Measurements from ENCODE around the gene DNER.
"Not testable (repeated sequence)": the region's sequence is repeated elsewhere in the genome, so short reads cannot be mapped to it uniquely, and the experiment has no call there.

The DNER gene

DNA sequence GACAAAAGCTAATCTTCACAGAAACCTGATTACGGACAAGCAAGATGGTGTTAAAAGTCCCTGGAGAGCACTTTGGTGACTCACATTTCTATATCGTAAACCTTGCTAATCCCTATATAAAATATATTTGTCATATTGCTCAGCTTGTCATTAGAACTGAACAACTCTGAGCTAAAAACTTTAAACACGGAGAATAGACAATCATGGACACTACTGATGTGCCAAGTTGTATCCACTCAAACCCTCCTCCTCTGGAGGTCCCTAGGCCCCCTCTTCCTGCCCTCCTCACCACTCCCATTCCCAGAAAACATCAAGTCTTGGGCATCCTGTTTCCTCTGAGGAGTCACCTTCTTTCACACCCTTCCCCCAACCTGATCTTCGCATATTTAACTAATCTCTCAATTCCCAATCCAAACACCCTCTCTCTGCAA lies 304.6 kb downstream of the DNER start:
- in situ Hi-C loops (cut with HindIII; ENCODE audit: low sequenced_read_pairs) = no loop called here

DNA sequence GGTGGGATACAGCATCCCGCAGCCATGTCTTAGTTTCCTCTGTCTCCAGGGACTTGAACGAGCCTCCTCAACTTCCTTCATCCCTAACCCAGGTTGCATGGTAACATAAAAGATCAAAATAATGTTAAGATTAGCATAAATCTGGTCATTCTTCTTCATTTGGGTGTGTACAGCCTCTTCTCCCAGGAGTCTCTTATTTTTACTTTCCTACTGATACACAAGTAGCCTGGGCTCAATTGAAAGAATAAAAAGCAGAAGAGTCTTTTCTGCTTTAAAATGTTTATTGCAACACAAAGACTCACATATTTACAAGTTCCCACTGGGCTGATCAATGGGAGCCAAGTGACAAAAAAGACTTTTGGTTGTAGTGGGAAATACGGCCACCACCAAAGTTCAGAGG lies 305.4 kb downstream of the DNER start:
- in situ Hi-C loops (cut with HindIII; ENCODE audit: low sequenced_read_pairs) = no loop called here

DNA sequence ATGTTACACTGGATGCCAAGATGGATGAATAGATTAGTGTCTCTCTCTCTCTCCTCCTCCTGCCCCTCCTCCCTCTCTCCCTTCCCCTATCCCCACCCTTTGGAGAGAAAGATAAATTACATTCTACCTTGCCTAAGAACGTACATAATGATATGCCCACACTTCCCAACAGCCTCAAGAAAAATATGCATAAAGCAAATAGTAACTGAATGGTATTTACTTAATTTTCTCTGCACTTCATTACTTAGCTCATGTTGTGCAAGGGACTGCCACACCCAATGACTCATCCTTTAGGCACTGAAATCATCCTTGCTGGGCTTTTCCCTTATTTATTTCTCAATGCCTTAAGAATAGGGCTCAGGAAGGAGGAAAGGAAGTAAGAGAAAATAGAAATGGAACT lies 306.0 kb downstream of the DNER start:
- in situ Hi-C loops (cut with HindIII; ENCODE audit: low sequenced_read_pairs) = no loop called here

DNA sequence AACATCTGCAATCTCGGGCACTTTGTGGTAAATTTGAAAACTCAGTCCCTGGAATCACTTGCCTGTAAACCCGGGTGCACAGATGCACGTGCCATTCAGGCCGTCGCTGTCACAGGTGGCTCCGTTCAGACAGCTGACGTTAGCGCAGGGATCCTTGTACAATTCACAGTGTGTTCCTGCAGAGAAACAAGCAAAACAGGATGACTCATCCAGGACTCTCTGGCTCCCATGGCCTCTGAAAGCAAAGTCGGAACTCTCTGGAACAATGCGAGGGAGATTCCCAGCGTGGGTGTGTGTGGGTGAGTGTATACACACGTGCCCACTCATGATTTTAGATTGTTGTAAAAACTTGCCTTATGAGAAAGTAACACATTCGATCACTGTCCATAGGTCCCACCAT lies 307.2 kb downstream of the DNER start:
- in situ Hi-C loops (cut with HindIII; ENCODE audit: low sequenced_read_pairs) = no loop called here

DNA sequence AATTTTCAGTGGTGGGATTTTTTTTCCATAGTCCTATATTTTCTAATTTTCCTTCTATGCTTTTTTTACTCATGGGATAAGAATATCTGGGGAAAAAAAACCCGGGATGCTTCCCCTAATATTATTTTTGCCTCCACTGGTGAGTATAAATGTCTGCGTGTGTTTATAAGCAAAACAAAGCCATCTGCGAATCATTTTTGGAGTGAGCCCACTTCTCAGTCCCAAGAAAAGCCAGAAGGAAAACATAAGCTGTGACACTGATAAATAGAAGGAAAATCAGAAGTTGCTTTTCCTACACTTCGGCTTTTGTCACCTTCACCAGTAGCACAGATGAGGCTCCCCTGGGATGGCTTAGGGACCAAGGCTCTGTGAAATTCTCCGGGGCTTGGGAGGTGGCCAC lies 308.6 kb downstream of the DNER start:
- in situ Hi-C loops (cut with HindIII; ENCODE audit: low sequenced_read_pairs) = no loop called here

DNA sequence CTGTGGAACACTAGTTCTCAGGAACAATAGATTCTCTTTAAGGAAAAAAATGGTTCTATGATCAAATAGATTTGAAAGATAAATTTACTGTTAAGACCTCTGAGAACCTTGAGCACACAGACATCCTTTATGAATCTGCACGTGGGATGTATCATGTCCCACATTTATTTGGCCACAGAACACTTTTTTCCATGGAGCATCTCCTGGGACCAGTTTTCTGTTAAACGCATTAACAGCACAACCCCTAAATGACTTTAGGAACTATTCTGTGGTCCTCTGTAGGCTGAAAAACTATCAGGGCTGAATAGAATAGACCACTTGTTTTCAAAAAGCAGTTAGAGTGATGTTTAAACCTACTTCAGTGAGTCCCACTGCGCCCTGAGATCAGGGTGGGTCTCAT lies 311.1 kb downstream of the DNER start:
- in situ Hi-C loops (cut with HindIII; ENCODE audit: low sequenced_read_pairs) = no loop called here

DNA sequence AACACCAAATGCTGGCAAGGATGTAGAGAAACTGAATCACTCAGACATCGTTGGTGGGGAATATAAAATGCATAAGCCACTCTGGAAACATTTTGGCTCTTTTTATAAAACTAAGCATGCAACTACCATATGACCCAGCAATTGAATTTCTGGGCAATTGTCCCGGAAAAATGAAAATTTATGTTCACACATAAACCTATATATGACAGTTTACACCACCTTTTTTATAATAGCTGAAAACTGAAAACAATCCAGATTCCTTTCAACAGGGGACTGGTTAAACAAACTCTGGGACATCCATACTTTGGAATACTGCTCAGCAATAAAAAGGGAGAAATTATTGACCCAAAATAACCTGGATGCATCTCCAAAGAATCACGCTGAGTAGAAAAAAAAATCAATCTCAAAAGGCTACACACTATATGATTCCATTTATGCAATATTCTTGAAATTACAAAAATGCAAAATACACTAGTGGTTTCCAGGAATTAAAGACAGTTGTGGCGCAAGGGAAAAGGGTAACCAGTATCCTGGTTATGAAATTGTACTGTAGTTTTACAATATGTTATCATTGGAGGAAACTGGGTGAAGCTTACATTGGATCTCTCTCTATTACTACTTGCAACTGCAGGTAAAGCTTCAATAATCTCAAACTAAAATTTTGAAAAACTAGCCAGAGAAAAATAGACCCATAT lies 313.0 kb downstream of the DNER start:
- in situ Hi-C loops (cut with HindIII; ENCODE audit: low sequenced_read_pairs) = no loop called here

DNA sequence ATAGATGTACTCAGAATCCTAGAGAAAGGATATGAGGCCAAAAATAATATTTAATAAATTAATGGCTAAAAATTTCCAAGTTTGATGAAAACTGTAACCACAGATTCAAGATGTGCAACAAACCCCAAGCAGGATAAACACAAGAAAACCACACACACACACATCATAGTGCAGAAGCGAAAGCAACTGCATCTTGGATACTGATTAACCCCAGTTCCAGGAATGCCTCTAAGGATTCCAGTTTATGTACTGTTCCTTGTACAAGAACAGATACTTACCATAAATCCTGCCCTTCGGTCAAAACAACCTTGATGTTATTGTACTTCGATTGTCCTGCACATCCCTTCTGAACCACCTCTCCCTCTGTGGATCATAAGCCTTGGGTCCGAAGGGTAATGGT lies 320.4 kb downstream of the DNER start:
- in situ Hi-C loops (cut with HindIII; ENCODE audit: low sequenced_read_pairs) = no loop called here

DNA sequence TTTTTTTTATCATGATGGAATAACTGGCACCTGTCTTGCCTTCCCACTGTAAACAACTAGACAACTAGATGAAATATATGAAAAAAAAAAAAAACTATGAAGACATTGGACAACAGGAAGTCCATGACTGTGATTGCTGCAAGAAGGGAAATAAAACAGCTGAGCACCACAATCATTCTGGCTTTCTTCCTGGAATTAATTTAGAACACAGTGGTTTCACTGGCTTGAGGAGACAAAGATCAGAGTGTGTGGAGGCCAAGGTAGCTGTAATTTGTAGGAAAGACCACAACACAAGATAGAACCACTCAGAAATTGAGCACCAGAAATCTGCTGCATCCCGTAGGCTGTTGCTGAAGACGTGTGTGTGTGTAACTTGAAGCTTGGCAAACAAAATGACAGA lies 322.2 kb downstream of the DNER start:
- in situ Hi-C loops (cut with HindIII; ENCODE audit: low sequenced_read_pairs) = no loop called here

DNA sequence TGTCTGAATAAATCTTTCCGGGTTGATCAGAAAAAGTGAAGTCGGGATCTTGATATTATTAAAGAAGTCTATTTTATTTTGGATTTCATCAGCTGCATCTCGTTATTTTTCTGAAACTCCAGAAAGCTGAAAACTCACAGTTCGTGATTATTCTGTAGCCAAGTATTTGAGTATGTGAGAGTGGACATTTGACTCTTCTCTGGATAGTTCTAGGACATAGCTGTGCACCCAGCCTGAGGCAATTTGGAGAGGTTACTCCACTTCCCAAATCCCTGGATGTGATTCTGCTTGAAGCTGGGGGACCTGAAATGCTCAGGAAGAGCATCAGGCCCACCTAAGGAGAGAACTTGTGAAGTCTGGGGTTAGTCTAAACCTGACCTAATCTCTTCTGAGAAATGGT lies 325.6 kb downstream of the DNER start:
- in situ Hi-C loops (cut with HindIII; ENCODE audit: low sequenced_read_pairs) = no loop called here

DNA sequence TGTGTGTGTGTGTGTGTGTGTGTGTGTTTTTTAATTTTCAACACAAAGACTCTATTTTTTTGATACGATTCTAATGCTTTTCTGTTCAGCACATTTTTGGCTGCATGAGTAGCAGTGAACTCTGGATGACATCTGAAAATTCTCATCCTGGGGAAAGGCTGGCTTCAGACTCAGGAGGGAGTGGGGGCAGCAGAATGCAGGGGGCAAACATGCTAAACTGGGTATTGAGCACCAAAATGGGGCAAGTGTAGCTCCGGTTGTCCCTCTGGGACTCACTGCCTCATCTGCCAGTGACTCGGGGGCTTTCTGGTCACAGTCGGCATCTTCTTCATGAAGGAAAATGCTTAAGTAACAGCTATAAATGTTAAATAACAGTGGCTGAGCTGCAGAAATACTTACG lies 326.5 kb downstream of the DNER start:
- in situ Hi-C loops (cut with HindIII; ENCODE audit: low sequenced_read_pairs) = no loop called here

DNA sequence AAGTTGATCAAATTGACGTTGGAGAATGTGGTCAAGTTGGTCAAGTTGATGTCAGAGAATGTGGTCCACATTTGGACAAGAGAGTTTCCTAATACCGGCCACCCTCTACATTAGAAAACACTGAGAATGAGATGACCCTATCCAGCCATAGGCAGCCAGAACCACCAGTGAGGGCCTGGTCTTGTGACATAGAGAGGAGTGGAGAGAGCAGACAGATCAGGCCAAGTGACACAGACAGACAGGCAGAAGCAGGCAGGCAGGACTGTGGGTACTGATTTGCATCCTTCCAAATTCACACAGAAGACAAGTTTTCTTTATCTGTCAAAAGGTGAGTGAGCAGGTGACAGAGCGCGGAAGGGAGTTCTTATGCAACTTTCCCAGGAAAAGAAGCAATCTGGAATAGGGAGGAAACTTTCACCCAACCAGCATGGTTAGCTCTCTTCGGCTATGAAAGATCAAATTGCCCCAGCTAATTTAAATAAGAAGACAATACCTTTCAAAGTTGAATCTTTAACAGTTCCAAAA lies 334.2 kb downstream of the DNER start:
- in situ Hi-C loops (cut with HindIII; ENCODE audit: low sequenced_read_pairs) = no loop called here

DNA sequence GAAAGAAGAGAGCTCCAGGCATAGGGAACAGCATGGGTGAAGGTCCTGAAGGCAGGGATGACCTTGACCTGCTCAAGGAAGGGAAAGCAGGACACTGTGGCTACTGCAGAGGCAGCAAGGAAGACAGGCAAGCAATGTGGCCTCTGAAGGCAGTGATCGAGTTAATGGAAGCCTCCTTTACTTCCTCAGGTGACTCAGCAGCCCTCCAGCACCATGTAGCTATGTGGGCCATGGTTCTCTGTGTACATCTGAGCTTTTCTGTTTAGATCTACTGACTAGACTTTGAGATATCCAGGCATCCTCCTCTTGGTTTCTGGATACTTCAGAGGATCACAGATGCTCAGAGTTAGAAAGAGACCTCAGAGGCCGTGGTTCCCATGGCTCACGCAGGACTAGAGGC lies 336.0 kb downstream of the DNER start:
- in situ Hi-C loops (cut with HindIII; ENCODE audit: low sequenced_read_pairs) = no loop called here

DNA sequence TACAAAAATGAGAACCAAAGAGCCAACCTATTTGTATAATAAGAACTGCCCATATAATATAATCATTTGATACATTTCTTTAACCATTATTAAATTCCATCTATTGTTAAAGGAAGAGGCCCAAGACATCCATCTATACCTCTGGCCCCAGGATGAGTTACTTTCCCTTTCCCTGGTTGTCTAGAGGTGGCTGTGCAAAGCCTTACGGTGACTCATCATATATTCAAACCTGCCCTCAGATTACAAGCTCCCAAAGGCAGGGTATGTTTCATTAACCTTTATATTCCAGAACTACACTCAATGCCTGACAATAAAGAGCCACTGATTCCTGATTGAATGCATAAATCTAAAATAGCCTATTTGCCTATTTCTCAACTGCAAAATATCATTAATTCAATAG lies 337.5 kb downstream of the DNER start:
- in situ Hi-C loops (cut with HindIII; ENCODE audit: low sequenced_read_pairs) = no loop called here

DNA sequence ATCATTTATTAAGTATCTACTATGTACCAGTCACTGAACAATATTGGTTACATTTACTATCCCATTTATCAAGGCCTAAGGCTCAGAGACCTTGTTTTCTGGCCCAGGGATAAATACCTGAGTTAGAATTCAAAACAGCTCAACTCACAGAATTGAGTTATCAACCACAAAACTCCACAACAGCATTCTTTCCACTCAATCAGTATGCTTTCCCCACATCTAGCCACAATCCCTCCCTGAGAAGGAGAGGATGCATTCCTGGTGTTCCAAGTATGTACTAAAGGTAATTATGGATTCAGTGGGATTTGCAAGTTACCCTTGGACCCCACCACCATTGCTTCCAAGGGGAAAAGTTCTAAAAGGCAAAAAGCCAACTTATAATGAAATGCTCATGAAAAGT lies 339.1 kb downstream of the DNER start:
- in situ Hi-C loops (cut with HindIII; ENCODE audit: low sequenced_read_pairs) = no loop called here

DNA sequence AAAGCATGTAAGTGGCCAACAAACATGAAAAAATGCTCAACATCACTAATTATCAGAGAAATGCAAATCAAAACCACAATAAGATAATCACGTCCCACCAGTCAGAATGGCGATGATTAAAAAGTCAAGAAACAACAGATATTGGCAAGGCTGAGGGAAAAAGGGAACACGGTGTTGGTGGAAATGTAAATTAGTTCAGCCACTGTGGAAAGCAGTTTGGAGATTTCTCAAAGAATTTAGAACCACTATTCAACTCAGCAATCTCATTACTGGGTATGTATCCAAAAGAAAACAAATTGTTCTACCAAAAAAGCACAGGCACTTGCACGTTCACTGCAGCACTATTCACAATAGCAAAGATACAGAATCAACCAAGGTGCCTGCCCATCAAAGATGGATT lies 341.0 kb downstream of the DNER start:
- in situ Hi-C loops (cut with HindIII; ENCODE audit: low sequenced_read_pairs) = not testable (repeated sequence)

DNA sequence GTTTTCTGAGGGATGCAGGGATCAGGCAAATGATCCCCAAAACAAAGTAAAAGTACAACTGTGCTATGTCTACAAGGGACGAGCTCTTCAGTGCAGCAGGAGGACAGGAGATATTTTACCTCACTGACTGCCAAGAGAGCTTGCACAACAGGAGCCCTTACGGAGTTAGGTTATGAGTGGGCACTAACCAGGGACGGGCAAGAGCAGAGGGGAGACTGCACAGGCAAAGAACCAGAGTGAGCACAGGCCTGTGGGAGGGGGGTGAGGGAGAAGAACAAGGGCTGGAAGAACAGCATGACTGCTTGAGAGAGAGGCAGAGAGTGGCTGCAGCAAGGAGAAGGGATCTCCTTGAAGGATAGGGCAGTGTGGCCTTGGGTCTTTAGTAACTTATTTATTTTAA lies 342.1 kb downstream of the DNER start:
- in situ Hi-C loops (cut with HindIII; ENCODE audit: low sequenced_read_pairs) = no loop called here

DNA sequence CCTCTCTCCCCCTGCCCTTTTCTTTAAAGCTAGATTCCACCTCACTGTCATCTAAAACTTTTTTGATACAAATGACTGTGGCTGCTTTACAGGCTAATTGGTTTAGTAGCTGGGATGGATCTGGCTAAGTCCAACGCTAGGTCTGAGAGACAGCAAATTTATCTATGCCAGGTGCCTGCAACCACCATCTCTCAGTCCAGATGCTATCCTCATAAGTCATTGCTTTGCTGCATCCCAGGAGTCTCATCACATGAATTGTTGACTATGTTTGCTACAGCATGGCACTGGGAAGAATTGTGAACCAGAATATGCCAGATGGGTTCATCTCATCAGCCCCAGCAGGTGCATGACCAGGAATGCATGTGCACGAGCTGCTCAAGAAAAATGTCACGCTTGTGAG lies 343.3 kb downstream of the DNER start:
- in situ Hi-C loops (cut with HindIII; ENCODE audit: low sequenced_read_pairs) = no loop called here

DNA sequence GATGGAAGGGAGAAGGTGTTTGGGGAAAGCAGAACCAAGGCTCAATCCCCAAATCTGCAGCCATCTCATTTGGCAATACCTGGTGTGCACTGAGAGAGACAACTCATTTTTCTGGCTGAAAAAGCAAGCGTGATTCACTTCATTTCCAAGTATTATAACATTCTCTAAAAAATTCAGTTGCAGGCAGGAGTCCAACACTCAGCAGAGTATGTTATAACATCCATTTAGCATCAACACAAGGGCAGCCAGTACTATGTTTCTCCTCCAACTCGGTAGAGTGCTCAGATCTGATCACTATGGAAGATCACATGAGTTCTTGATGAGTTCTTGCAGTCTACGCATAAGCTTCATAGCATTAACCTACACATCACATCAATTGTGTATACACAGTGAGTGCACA lies 343.8 kb downstream of the DNER start:
- in situ Hi-C loops (cut with HindIII; ENCODE audit: low sequenced_read_pairs) = no loop called here

DNA sequence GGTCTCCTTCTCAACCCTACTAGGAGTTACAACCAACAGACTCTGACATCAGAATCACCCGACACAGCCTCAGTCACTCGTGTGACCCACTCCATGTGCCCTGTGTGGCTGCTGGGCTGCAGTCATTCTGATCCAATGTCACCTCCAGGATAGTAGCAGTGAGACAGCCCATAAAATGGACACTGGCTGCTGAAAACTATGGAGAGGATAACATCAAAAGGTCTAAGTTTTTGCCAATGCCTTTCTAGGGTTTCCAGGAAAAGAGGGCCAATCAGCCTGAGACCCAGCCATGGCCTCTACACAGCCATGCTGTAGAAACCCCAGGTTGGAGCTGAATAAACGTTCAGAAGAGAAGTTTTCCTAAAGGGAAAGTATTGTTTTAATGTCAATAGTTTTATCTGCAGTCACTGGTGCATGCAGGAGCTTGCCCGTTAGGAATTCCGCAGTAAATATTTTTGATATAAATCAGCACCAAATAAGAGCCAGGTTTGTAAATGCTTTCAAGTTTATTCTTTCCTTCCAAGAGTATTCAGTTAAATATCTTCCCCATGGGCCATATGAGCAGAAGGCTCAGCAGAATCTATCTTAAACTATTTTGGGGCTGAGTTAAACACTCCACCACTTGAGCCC lies 351.1 kb downstream of the DNER start:
- in situ Hi-C loops (cut with HindIII; ENCODE audit: low sequenced_read_pairs) = no loop called here

DNA sequence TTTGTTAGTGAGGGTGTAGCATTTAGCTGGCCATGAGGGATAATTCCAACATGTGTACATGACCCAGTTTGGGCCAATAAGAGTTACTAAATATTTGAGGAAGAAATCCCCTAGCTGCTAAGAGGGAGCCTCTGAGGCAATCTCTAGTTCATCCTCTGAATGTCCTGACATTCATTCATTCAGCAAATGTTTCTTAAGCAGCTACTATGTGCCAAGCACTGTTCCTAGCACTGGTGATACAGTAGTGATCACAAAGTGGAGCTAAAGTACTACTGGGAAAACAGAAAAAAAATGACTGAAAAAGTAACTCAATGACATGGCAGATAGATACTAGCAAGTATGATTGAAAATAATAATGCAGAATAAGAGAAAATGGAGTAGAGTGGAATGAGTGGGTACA lies 363.5 kb downstream of the DNER start:
- in situ Hi-C loops (cut with HindIII; ENCODE audit: low sequenced_read_pairs) = no loop called here

DNA sequence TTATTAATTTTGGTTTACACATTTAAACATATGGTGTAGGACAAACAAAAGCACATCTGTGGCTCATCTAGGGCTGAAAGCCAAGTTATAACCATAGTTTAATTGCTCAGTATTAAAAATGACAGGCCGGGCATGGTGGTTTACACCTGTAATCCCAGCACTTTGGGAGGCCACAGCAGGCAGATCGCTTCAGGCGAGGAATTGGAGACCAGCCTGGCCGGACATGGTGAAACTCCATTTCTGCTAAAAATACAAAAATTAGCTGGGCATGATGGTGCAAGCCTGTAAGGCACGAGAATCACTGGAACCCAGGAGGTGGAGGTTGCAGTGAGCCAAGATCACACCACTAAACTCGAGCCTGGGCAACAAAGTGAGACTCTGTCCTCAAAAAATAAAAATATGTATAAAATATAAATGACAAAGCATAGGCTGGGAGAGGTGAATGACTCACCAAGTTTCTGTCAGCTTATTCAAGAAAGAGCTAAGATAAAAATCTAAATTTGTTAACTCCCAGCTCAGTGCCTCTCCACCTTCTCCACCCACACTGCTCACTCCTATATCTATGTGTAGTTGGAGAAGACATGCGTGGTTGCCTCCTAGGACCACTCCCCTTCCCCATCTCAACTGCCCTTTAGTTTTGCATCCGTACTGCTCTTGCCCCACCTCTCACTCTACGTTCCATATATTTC lies 364.1 kb downstream of the DNER start:
- in situ Hi-C loops (cut with HindIII; ENCODE audit: low sequenced_read_pairs) = no loop called here

All from DLD1 (cell line).